ENCODE measurements around the gene NOB1.

DNA sequence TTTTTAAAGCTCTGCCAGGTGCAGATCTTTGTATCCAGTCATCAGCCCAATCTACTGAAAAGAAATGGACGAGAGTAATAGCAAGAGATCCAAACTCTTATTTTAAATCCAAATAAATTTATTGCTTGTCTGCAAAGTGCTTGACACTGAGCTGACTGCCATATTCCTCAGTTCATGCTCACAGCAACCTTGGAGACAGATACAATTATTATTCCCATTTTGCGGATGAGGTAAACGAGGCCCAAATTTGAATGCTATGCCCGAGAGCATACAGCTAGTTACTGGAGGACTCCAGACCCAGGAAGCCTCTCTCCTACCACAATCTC is 620 bp downstream of the NOB1 start:
- TF ChIP-seq, protein P1, sequence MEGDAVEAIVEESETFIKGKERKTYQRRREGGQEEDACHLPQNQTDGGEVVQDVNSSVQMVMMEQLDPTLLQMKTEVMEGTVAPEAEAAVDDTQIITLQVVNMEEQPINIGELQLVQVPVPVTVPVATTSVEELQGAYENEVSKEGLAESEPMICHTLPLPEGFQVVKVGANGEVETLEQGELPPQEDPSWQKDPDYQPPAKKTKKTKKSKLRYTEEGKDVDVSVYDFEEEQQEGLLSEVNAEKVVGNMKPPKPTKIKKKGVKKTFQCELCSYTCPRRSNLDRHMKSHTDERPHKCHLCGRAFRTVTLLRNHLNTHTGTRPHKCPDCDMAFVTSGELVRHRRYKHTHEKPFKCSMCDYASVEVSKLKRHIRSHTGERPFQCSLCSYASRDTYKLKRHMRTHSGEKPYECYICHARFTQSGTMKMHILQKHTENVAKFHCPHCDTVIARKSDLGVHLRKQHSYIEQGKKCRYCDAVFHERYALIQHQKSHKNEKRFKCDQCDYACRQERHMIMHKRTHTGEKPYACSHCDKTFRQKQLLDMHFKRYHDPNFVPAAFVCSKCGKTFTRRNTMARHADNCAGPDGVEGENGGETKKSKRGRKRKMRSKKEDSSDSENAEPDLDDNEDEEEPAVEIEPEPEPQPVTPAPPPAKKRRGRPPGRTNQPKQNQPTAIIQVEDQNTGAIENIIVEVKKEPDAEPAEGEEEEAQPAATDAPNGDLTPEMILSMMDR (conservative IDR thresholded peaks at IDR 0.05): no peak
- TF ChIP-seq ZFX (IDR thresholded peaks at IDR 0.05): no peak

Measured in C4-2B (cell line).